HG02870 (cell line): Measurements from ENCODE around the gene SC5D.

Source experiments
- ATAC-seq: cut with Tn5 transposase; IDR thresholded peaks from one replicate; pipeline ENCODE4 v1.9.1; 2021; ENCODE audit warnings: mild to moderate bottlenecking, moderate library complexity; ENCODE audit not compliant: unreplicated experiment

Gene SC5D

DNA sequence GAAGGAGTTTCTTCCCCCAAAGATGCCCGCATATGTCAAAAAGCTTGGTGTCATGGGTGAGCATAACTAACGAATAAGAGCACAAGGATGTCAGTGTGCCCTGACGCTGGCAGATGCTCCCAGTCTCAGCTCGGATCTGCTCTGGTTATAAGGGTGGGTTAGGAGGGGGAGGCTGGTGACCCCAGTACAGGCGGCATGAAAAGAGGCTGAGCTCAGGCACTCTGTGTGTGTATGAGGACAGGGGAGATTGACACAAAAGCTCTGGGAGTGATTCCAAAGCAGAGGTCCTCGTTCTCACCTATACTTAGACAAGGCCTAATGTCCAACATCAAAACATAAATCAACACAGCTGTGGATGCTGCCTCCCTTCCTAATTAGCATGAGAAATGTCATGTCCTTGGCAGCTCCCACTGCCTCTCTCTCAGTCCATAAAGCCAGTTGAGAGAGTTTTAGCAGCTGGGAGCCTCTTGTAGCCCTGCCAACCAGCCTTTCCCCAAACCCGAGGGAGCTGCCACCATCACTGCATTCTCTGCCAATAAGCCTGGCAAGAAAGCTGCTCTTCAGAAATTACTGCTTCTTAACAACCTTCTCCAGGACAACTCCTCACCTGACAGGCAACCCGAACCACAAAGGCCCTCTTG is 59.8 kb downstream of the SC5D start:
- ATAC-seq, result no peak

DNA sequence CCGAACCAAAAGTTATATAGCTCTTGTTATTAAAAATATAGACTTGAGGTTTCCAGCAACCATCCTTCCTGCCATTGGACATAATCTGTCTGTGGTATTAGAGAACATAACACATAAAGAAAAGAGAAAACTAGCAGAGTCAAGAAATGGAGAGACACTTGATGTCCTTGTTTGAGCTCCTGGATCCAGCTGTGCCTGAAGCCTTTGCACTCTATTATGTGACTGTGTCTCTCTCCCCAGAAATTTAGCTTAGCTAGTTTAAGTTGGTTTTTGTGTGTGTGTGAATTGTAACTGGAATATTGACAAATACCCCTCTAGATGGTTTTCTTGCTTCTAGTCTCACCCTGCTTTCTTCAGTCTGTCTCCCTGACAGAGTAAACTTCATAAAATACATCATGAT is 61.6 kb downstream of the SC5D start:
- no peak for ATAC-seq

DNA sequence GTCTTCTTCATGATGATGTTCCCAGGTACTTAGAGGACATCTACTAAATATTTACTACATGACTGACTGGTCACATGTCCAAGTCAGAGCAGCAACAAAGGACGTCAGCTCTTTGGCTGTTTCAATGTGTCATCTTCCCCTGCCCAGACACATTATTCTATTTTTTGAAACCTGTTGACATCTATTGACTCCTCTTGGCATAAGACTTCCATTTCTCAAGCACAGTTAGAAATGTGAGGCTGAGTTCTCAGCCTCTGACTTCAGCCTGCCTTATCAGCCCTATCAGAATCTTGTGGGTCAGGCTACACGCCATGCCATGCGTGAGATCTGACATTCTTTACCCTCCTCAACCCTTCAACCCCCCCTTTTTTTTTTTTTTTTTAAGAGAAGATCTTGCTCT is 63.8 kb downstream of the SC5D start:
- no peak for ATAC-seq
